ENCODE data around the gene NPDC1.
"Not testable (repeated sequence)": the region's sequence is repeated elsewhere in the genome, so short reads cannot be mapped to it uniquely, and the experiment has no call there.

Gene NPDC1

GRCh38 chr9:137074657-137075274 is 28.8 kb upstream of the NPDC1 start:
- DNase-seq = no peak

- DNase-seq = no peak
Observed at GRCh38 chr9:137073992-137074399, 28.0 kb upstream of the NPDC1 start.

GRCh38 chr9:137071282-137071681 is 25.3 kb upstream of the NPDC1 start:
- no peak for DNase-seq

- DNase-seq = no peak
Observed at GRCh38 chr9:137070906-137071275, 24.9 kb upstream of the NPDC1 start.

- peak; percentile 95 for DNase-seq
Observed at GRCh38 chr9:137070201-137070905, 24.4 kb upstream of the NPDC1 start, which contains the start of gene SAPCD2. Gene SAPCD2, minus strand, starts transcription at chr9:137070557. Its CDS starts 97 bp downstream, at chr9:137070460.

GRCh38 chr9:137069508-137070091 is 23.6 kb upstream of the NPDC1 start:
- DNase-seq = no peak

- no peak for DNase-seq
Observed at GRCh38 chr9:137068539-137069507, 22.8 kb upstream of the NPDC1 start.

- peak; percentile 95 for DNase-seq
Observed at GRCh38 chr9:137067860-137068538, 22.0 kb upstream of the NPDC1 start.

- no peak for DNase-seq
Observed at GRCh38 chr9:137066096-137066861, 20.3 kb upstream of the NPDC1 start.

- no peak for DNase-seq
Observed at GRCh38 chr9:137065336-137065967, 19.5 kb upstream of the NPDC1 start.

GRCh38 chr9:137064880-137065164 is 18.8 kb upstream of the NPDC1 start:
- no peak for DNase-seq

GRCh38 chr9:137064027-137064879 is 18.3 kb upstream of the NPDC1 start:
- DNase-seq = peak; percentile 88

GRCh38 chr9:137063311-137064026 is 17.5 kb upstream of the NPDC1 start:
- DNase-seq = no peak

GRCh38 chr9:137062798-137063197 is 16.8 kb upstream of the NPDC1 start:
- not testable (repeated sequence) for DNase-seq

GRCh38 chr9:137062384-137062783 is 16.4 kb upstream of the NPDC1 start:
- no peak for DNase-seq

GRCh38 chr9:137058521-137059234 is 12.7 kb upstream of the NPDC1 start:
- no peak for DNase-seq

GRCh38 chr9:137057545-137057944 is 11.6 kb upstream of the NPDC1 start:
- no peak for DNase-seq

- no peak for DNase-seq
Observed at GRCh38 chr9:137056739-137057415, 10.9 kb upstream of the NPDC1 start.

Measured in activated effector memory CD4-positive, alpha-beta T cell treated with anti-CD3 and anti-CD28 coated beads, Interleukin-2, amount 50 U/mL, for 16 hours (primary cell).